NCI-H82 treated with DMSO at 0.1 percent for 48 hours (cell line): ENCODE data around the gene SIGLEC11.
"Not testable (repeated sequence)": the region's sequence is repeated elsewhere in the genome, so short reads cannot be mapped to it uniquely, and the experiment has no call there.

Experiments
- DNase-seq: peaks from one replicate; lab custom pipeline; 2025; ENCODE audit not compliant: unreplicated experiment; lab: John Stamatoyannopoulos, UW

Gene SIGLEC11

GRCh38 chr19:49927526-49928264 lies 33.3 kb downstream of the SIGLEC11 start:
- DNase-seq: no peak

- no peak for DNase-seq
Measured at GRCh38 chr19:49926515-49926914, 34.5 kb downstream of the SIGLEC11 start.

- DNase-seq: no peak
Measured at GRCh38 chr19:49925486-49925885, 35.5 kb downstream of the SIGLEC11 start.

GRCh38 chr19:49924881-49925210 lies 36.1 kb downstream of the SIGLEC11 start:
- DNase-seq: not testable (repeated sequence)

GRCh38 chr19:49924004-49924880 lies 36.7 kb downstream of the SIGLEC11 start:
- no peak for DNase-seq

GRCh38 chr19:49923055-49924003 lies 37.6 kb downstream of the SIGLEC11 start:
- DNase-seq: no peak

- no peak for DNase-seq
Measured at GRCh38 chr19:49921871-49922795, 38.8 kb downstream of the SIGLEC11 start.

GRCh38 chr19:49920624-49921363 lies 40.2 kb downstream of the SIGLEC11 start:
- DNase-seq: no peak

GRCh38 chr19:49918089-49918488 lies 42.9 kb downstream of the SIGLEC11 start:
- DNase-seq: no peak

GRCh38 chr19:49916839-49917733 lies 43.9 kb downstream of the SIGLEC11 start:
- no peak for DNase-seq

GRCh38 chr19:49915271-49915670 lies 45.7 kb downstream of the SIGLEC11 start:
- no peak for DNase-seq

GRCh38 chr19:49913720-49914119 lies 47.3 kb downstream of the SIGLEC11 start:
- no peak for DNase-seq

GRCh38 chr19:49912965-49913685 lies 47.8 kb downstream of the SIGLEC11 start:
- no peak for DNase-seq

GRCh38 chr19:49911381-49912145 lies 49.4 kb downstream of the SIGLEC11 start:
- DNase-seq: no peak

GRCh38 chr19:49910179-49910578 lies 50.8 kb downstream of the SIGLEC11 start:
- no peak for DNase-seq

- no peak for DNase-seq
Measured at GRCh38 chr19:49908480-49909420, 52.2 kb downstream of the SIGLEC11 start.
